HG03039 (cell line): ENCODE measurements around the gene CLPTM1L.
"Not testable (repeated sequence)": the region's sequence is repeated elsewhere in the genome, so short reads cannot be mapped to it uniquely, and the experiment has no call there.

Source experiments
- ATAC-seq: cut with Tn5 transposase; IDR thresholded peaks from one replicate; pipeline ENCODE4 v1.9.1; 2021; ENCODE audit warnings: mild to moderate bottlenecking, moderate library complexity; ENCODE audit not compliant: unreplicated experiment

The CLPTM1L gene

DNA sequence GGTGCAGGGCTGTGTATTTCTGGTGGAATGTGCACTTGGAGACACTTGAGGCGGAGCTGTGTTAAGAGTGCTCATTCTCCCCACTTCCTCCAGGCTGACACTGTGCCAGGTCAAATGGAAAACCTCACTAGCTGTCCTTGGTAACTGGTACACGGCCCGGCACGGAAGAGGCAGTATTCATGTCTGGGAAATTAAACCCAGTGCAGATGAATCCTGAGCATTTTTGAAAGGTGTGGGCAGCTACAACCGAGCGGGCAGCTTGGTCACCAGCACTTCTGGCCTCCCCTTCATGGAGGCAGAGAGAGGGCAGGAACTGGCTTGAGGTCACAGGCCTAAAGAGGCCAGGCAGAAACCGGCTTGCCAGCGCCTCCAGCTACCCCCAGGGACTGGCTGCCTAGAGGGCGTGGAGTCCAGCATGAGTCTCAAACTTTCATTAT, 1.6 kb downstream of the CLPTM1L start:
- ATAC-seq = no peak

DNA sequence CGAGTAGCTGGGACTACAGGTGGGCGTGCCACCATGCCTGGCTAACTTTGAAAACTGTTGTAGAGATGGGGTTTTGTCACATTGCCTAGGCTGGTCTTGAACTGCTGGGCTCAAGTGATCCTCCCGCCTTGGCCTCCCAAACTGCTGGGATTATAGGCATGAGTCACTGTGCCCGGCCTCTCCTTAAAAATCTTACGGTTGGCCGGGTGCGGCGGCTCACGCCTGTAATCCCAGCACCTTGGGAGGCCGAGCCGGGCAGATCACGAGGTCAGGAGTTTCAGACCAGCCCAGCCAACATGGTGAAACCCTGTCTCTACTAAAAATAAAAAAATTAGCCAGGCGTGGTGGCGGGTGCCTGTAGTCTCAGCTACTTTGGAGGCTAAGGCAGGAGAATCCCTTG, 2.2 kb downstream of the CLPTM1L start:
- not testable (repeated sequence) for ATAC-seq

DNA sequence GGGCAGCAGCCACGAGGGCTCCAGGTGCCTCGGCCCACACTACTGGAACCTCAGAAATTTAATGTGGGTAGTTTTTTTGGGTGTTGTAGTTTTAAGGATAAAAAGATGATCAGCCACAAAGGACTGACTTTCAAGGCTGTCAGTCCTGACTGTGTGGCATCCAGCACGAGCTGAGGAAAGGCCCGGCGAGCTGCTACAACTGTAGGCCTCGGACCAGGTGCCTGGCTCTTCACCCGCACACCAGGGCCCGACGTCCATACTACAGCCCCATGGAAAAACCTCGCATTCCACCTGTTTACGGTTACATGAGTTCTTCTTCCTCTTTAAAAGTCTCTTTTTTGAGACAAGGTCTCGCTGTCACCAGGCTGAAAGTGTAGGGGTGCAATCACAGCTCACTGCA, 2.6 kb downstream of the CLPTM1L start:
- no peak for ATAC-seq

DNA sequence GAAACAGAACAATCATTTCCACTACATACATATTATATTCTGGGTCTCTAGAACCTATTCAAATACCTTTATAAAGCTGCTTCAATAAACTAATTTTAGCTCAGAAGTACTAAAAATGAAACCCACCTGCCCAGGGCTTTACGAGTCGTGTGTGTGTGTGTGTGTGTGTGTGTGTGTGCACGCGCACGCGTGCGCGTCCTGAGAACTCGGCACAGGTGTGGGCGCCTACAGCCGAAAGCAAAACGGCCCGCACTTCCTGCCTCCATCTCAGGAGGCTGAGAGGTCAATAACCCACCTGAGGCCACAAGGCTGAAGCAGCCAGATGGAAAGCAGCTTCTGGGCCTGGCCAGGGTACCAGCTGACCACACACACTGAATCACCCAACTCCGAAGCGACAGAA, 3.0 kb downstream of the CLPTM1L start:
- no peak for ATAC-seq

DNA sequence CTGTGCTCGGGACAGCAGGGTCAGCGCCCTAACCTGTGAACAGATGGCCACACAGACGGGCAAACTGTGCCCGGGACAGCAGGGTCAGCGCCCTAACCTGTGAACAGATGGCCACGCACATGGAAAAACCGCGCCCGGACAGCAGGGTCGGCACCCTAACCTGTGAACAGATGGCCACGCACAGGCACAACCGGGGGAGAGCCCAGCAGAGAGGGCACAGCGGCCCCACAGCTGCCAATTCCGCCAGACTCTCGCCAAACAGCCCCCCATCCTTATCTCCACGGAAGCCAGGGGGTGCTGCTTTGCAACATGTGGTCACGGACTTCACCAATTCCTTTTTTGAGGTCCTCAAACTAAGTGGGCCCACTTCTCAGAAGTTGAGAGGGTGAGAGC, 5.1 kb downstream of the CLPTM1L start:
- not testable (repeated sequence) for ATAC-seq

DNA sequence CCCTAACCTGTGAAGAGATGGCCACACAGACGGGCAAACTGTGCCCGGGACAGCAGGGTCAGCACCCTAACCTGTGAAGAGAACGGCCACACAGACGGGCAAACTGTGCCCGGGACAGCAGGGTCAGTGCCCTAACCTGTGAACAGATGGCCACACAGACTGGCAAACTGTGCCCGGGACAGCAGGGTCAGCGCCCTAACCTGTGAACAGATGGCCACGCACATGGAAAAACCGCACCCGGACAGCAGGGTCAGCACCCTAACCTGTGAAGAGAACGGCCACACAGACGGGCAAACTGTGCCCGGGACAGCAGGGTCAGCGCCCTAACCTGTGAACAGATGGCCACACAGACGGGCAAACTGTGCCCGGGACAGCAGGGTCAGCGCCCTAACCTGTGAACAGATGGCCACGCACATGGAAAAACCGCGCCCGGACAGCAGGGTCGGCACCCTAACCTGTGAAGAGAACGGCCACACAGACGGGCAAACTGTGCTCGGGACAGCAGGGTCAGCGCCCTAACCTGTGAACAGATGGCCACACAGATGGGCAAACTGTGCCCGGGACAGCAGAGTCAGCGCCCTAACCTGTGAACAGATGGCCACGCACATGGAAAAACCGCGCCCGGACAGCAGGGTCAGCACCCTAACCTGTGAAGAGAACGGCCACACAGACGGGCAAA, 5.6 kb downstream of the CLPTM1L start:
- not testable (repeated sequence) for ATAC-seq

DNA sequence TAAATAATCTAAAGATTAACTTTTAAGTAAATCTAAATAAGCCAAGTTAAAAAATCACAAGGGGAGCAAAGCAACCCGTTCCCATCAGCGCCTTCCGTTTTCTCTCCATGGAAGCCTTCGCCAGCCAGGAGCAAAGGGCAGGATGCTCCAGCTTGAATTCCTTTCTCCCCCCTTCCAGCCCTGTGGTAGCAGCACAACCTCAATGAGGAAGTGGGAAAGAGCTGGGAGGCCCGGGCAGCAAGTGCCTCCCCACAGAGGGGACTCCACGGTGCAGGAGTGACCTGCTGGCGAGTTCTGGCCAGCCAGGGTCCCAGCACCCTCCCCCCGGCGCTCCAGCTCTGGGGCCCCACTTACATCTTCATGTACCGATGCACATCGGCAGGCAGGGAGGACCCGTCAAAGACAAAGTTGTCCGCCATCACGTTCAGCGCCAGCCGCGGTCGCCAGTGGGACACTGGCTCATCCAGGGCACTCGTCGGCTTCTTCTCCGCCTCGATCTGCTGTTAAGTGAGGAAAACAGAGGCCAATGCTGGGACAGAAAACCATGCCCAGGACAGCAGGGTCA, 6.3 kb downstream of the CLPTM1L start:
- ATAC-seq = no peak

DNA sequence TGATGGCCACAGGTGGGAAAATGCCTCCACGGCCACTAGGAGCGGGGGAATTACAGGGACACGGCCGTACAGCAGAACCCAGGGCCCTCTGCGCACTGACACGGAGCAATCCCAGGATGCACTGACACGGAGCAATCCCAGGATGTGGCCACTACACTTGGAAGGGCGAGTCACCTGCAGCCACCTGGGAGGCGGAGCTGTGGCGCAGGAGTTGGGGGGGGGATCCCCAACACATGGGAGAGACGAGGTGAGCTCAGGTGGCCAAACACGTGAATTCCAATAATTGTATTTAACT, 6.8 kb downstream of the CLPTM1L start:
- ATAC-seq = no peak

DNA sequence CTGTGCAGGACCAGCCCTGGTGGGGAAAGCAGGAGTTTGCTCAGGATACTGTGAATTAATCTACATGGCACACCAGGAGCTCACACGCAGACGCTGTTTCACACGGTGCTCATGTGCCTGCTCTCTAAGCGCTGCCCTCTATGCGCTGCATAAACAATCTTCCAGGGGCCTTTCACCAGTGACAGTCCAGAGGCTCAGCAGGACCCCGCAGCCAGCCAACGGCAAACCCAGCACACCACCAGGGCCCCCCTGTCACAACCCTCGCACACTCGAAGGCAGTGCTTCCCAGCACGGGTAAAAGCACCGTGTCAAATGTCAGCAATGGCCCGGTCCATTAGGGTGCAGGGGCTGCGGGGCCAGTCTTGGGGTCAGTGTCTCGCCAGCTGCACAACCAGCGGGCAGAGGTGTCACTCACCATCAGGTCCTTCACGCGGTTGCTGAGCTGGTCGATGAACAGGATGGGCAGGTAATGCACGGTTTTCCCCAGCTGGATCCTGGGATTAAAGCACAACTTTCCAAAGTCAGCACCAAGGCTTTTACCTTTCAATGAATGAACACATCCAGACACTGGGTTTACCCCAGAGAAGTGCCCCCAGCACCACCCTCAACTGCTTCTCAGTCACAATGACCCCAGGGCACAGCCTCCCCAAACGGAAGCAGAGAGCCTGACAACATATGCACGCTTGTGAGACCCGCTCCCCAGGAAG, 7.3 kb downstream of the CLPTM1L start:
- no peak for ATAC-seq

DNA sequence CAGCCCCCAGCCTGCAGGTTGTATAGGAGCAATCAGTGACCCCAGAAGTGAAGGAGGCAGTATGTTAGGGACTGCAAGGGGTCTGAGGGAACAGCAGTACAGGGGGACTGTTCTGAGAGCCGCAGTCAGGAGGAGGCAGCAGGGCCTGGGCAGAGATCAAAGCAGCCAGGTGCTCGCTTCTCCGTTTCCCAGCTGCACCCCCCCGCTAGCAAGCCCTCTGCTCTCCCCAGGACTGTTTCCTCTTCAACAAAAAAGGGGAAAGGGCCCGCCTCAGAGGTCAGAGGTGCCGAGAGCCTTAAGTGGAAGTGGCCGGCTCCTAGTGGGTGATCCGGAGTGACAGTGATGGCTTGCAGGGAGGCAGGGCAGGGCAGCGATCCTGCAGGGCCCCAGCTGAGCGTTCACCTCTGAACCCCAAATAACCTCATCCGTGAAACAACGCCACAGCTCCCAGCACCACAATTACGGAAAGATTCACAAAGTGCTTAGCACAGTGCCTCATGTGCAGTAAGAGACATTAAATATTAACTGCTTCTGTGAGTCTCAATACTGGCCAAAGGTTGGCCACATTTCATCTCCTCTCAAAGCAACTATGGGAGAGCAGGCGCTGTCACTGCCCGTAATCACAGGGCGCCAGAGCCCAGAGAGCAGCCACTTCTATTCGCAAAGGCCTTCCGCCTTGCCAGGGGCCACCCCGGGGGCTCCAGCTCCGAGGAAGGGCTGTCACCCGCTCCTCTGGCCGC, 8.0 kb downstream of the CLPTM1L start:
- no peak for ATAC-seq

DNA sequence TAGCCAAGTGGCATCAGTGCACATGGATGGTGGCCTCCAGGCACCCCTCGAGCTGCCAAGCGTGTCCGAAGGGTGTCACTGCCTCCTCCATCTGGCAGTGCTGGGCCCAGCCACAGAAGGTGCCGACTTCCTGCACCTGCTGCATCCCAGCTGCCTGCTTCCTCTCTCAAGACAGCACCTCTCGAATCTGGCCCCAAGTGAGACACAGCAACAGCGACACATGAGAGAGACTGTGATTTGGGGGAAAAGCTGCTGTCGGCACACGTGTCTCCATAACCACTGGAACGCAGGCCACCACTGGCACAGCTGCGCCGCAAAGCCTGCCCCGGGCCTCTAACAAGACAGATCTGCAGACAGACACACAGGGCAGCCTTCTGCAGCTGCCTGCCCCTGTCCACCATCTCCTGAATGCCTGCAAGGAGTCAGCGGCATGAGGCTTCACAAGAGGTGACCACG, 8.8 kb downstream of the CLPTM1L start:
- ATAC-seq = no peak

DNA sequence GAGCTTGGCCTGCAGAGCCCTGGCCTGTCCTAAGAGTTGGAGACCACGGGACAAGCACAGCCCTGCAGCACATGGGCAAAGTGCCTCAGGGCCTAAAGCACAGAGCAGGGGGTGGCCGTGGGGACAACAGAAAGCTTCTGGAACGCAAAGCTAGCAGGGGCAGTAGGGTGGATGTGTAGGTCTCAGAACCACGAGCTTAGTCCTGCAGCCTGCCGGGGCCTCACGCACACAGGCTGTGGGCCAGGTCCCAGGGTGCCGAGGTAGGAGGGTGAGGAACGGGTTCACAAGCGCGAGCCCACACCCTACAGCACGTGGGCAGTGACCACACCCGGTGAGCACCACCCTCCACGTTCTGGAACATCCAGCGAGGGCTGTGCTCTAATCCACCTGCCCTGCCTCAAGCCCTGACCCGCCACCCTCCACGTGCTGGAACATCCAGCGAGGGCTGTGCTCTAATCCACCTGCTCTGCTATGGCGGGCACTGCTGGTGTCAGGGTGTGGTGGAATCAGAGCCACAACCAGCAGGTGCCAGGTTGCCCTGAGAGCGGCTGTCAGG, 9.3 kb downstream of the CLPTM1L start:
- ATAC-seq = no peak

DNA sequence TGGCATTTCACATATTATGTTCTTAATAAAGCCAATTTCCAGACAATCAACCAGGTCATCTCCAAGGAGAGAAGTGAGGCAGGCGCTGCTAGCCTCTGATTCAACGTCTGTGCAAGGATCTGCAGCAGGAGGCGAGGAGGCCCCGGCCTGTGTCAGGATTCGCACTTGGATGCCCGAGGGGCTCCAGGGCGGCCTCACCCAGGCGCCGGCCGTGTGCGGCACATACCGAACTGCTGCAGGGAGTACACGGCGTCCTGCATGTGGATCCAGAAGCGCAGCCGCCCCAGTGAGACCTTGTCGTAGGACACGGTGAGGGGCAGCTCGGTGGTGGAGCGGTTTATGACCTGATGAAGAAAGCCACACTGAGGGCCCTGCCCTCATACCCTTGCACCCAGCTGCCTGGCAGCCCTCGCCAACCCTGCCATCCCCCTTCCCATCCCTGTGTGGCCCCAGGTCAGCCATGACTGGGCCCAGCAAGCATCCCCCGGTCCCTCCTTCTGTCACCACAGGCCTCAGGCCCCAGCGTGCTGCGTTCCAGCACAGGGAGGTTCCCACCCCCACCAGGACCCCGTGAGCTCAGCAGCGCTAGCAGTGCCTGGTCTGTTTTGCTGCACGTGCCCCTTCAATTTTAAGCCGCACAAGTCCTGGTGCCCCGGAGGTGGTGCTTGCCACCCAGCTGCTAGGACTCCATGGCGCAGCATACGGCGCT, 9.9 kb downstream of the CLPTM1L start:
- ATAC-seq = no peak

DNA sequence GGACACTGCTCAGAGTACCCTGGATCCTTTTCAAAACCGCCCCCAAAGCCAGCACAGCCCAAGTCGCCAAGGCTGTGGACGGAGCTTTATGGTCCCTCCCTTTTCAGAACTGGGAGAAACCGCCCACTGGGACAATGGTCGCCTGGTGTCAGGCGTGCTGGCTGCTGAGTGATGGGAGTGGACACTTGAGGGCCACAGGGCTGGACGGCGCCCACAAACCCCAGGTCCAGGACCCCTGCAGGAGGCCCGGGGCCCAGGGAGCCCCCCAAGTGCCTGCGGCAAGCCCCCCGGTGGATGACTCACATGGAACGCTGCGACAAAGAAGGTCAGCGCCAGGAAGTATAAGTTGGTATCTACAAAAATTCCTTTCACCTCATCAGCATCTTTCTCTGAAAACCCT, 10.9 kb downstream of the CLPTM1L start:
- no peak for ATAC-seq

DNA sequence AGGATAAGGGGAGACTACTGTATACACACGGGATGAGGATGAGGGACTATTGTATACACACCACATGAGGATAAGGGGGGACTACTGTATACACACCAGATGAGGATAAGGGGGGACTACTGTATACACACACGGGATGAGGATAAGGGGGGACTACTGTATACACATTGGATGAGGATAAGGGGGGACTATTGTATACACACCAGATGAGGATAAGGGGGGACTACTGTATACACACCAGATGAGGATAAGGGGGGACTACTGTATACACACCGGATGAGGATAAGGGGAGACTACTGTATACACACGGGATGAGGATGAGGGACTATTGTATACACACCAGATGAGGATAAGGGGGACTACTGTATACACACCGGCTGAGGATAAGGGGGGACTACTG, 11.6 kb downstream of the CLPTM1L start:
- not testable (repeated sequence) for ATAC-seq

DNA sequence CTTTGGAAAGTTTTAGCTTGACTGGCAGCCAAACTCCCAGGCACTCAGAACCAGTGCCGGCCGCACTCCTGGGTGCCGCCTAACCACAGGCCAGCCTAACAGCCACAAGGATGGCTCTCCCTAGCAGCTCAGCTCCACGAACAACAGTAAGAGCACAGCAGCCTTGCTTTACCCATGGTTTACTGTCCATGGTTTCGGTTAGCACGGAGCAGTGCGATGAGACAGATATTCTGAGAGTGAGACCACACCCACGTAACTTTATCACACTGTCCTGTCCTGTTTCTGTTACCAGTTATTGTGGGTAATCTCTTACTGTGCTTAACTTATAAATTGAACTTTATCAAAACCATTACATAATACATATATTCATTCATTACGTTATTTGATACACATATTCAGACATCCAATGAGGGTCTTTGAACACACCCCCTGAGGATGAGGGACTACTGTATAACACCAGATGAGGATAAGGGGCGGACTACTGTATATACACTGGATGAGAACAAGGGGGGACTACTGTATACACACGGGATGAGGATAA, 12.4 kb downstream of the CLPTM1L start:
- ATAC-seq = no peak

DNA sequence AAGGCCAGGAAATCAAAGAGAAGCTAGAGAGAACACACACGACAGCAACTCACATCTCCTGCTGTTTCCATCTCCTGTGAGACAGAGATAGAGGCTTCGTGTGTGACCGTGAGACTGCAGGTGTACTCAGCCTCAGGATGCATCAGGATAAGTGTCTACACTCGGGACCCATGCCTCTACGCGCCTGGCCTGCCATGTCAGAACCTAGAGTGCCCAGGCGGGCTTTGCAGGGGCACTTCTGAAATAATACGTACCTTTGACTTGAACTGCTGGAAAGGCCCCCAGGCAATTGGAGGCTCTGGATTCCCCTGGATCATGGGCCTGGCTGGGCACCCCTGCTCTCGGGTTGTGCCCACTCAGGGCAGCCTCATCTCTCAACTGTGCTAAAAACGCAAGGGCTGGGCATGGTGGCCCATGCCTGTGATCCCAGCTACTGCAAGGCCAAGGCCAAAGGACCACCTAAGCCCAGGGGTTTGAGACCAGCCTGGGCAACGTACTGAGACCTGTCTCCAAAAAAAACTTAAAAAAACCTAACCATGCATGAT, 13.0 kb downstream of the CLPTM1L start:
- no peak for ATAC-seq

DNA sequence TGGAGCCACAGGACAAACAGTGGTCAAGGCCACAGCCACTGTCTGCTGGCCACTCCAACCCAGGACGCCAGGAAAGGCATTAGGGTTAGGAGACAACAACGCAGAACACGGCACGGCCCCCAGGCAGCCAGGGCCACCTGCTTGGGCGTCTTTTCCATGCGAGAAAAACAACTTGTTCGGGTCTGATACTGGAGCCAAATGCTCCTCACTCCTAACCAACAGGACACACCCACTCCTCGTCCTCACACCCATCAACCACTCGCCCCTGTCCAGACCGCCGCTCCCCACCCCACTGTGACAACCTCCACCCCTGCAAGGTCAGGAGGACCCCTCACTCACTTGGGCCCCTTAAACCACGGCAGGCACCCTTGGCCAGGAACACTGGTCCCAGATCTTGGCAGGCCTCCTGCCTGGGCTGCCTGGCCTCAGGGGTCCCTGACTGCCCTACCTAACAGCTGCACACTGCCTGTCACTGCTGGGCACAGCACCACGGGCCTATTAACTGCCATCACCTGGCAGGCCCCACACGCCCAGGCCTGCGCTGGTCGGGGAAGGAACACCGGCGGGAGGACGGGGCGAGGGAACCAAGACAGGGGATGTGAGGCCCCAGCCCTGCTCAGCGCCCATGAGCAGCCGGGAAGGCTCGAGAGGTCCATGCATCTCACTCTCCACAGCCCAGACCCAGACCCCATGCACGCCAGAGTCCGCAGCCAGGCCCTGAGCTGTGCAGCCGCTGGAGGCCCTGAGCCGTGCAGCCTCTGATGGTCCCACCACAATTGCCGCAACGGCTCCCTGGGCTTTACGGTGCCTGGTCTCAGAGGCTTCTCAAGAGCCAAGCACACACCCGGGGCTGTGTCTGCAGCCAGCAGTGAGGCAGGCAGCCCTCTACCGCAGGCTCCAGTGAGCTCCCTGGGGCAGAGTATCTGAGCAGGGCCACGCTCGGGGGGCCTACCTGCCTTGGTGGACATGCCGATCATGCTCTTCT, 13.8 kb downstream of the CLPTM1L start:
- no peak for ATAC-seq
